IgD-negative memory B cell (primary cell): ENCODE measurements around the gene PARD6B. TPM values are rescaled to one million over a fixed set of nuclear protein-coding genes. Genes with fewer than 3 reads are reported as not detected.

Experiments used
- H3K27ac Mint-ChIP-seq, 3 donors: one replicate each; pipeline ENCODE4 v1.8.0; 2020 to 2022; ENCODE audit warnings: mild to moderate bottlenecking in 3 of 3, mixed read lengths in 3 of 3, moderate library complexity in 1 of 3
- H3K27me3 Mint-ChIP-seq: one replicate; pipeline ENCODE4 v1.8.0; 2021; ENCODE audit warnings: mixed read lengths
- H3K36me3 Mint-ChIP-seq: one replicate; pipeline ENCODE4 v1.8.0; 2020; ENCODE audit warnings: mild to moderate bottlenecking, mixed read lengths
- H3K4me1 Mint-ChIP-seq, 3 donors: one replicate each; pipeline ENCODE4 v1.8.0; 2020 to 2022; ENCODE audit warnings: mixed read lengths in 3 of 3, mild to moderate bottlenecking in 1 of 3
- H3K4me3 Mint-ChIP-seq, 4 donors: one replicate each; pipeline ENCODE4 v1.8.0; 2020 to 2022; ENCODE audit warnings: mild to moderate bottlenecking in 4 of 4, mixed read lengths in 4 of 4, moderate library complexity in 3 of 4
- H3K9me3 Mint-ChIP-seq, 3 donors: one replicate each; pipeline ENCODE4 v1.8.0; 2020 to 2021; ENCODE audit warnings: mixed read lengths in 3 of 3, mild to moderate bottlenecking in 1 of 3
- polyA plus RNA-seq: library from polyadenylated mRNA; unstranded; fragments of 300-500 nt; fragmentation: Illumina TruSeq; gene quantifications from one replicate; pipeline ENCODE4 v1.2.3, GENCODE V29; 2021

PARD6B gene
- polyA plus RNA-seq, 1 donor from 2014 or later, result 0.70 TPM

DNA sequence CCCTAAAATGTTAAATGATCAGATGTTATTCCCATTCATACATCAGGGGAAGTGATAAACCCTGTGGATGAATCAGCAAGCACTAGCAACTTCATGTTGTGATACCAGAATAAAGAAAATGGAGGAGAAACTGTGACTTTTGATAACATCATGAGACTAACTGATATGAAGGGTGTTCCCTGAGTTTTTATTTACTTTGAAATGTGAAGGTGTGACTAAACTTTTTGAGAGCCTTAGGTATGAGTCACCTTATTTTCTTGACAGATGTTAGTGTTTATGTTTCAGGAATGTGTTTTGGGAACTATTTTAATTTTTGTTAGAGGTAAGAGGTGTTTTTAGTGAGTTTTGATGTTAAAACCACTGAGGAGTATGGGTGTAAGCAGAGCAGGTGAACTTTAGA, 4.4 kb downstream of the PARD6B start:
- peaks cover 6% of the 10 kb centered on the region for H3K36me3 Mint-ChIP-seq
- H3K4me3 Mint-ChIP-seq, result no peak overlapping the region
- peaks cover 11 to 14% (median 11%) of the 10 kb centered on the region in 3 donors for H3K4me1 Mint-ChIP-seq
- no peak overlapping the region for H3K27ac Mint-ChIP-seq
- no peaks in the 10 kb centered on the region for H3K9me3 Mint-ChIP-seq
- H3K27me3 Mint-ChIP-seq, result no peaks in the 10 kb centered on the region

GRCh38 chr20:50737352-50737751, 6.0 kb downstream of the PARD6B start:
- H3K27me3 Mint-ChIP-seq, result no peaks in the 10 kb centered on the region
- H3K4me3 Mint-ChIP-seq, result no peak overlapping the region
- H3K4me1 Mint-ChIP-seq, result peaks cover 8 to 14% (median 11%) of the 10 kb centered on the region in 3 donors
- H3K36me3 Mint-ChIP-seq, result peaks cover 8% of the 10 kb centered on the region
- no peak overlapping the region for H3K27ac Mint-ChIP-seq
- no peaks in the 10 kb centered on the region for H3K9me3 Mint-ChIP-seq

DNA sequence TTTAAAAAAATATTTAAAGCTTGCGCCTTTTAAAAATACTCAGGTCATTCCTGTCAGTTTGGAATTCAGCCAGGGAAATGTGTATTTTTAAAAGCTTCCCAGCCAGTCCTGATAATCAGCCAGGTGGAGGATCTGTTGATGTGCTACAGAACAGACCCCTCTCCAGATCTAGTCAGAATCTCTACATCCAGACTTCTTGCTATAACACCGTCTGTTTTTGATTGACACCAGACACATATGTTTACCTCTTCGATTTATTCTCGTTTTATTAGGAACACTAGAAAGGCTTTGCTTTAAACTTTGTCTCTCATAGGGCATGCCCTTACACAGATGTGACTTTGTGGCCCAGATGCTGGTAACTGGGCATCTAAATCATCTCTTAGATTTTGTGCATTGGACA, 11.7 kb downstream of the PARD6B start:
- Mint-ChIP-seq H3K27ac (peak overlapping the region in 1 of 3 donors; percentile 35), H3K4me3 (no peak overlapping the region), H3K4me1 (peaks cover 4 to 10% (median 9%) of the 10 kb centered on the region in 3 donors), H3K27me3 (no peaks in the 10 kb centered on the region), H3K9me3 (no peaks in the 10 kb centered on the region), H3K36me3 (peaks cover 5% of the 10 kb centered on the region)

DNA sequence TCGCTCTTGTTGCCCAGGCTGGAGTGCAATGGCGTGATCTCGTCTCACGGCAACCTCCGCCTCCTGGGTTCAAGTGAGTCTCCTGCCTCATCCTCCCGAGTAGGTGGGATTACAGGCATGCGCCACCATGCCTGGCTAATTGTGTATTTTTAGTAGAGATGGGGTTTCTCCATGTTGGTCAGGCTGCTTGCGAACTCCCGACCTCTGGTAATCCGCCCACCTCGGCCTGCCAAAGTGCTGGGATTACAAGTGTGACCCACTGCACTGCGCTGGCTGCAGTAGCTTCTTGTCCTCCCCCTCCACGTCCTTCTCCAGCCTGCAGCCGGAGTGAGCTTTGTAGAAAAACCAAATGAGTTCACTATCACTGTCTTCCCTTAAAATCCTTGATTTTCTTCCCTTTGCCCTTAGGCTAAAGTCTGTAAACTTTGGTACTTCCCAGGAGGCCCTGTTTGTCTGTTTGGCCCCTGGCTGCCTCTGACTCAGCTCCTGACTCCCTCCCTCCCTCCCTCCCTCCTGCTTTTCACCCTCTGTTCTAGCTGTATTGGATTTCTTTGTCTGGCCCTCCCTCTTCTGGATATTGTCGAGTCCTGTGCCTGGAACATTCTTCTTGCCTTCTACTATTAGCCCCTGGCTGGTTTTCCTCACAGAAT, 12.9 kb downstream of the PARD6B start:
- Mint-ChIP-seq H3K27me3 (no peaks in the 10 kb centered on the region), H3K4me3 (no peak overlapping the region), H3K36me3 (peaks cover 2% of the 10 kb centered on the region), H3K9me3 (no peaks in the 10 kb centered on the region), H3K4me1 (peaks cover 4 to 12% (median 9%) of the 10 kb centered on the region in 3 donors), H3K27ac (no peak overlapping the region)

DNA sequence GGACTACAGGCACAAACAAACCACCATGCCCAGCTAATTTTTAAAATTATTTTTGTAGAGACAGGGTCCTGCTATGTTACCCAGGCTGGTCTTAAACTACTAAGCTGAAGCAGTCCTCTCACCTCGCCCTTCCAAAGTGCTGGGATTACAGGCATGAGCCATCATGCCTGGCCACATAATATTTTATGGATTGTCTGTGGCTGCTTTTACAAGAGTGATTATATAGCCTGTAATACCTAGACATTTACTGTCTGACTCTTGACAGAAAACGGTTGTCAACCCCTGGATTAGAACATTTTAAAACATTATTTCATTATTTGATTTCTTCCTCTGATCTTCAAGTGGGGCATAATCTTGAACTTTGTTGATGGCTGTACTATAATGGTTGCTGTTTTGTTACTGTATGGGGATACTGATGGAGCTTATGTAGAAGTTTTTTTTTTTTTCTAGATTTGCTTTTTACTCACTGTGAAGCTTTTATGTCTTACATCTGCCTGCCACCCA, 14.3 kb downstream of the PARD6B start:
- peak overlapping the region in 1 of 3 donors; percentile 73 for H3K27ac Mint-ChIP-seq
- H3K27me3 Mint-ChIP-seq, result no peaks in the 10 kb centered on the region
- H3K4me1 Mint-ChIP-seq, result peaks cover 2 to 14% (median 8%) of the 10 kb centered on the region in 3 donors
- no peaks in the 10 kb centered on the region for H3K9me3 Mint-ChIP-seq
- peaks cover 2% of the 10 kb centered on the region for H3K36me3 Mint-ChIP-seq
- no peak overlapping the region for H3K4me3 Mint-ChIP-seq

DNA sequence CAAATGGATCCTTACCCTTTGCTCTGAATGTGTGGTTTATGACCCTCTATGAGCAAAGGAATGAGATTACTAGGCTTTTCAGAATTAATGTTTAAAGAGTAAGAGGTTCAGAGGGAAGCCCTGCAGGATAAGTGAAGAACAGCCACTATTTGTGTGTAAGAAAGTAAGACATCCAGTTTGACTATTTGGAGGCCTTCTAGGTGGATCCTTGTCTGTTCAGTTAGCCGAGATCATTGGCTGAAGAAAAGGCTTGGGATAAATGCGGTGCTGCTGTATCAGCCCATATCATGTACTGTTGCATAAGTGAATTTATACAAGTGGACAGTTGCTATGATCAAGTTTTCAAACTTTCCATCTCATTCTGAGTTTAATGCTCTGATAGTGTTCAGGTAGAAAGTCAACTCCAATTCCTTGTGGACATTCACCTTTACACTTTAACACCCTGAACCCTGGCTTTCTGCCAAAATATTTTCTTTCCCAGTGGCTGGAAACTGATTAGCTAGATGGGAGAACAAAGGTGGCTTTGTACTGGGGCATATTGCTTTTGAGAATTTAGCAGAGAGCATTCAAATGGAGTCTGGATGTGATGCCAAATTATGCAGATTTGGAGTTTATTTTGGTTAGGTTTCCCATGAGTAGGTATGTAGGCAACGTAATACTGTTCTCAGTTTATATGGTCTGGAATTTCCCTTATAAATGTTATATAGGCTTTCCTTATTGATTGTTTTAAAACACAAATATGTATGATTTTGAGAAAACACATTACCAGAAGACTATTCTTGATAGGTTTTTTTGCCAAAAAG, 15.0 kb downstream of the PARD6B start:
- H3K9me3 Mint-ChIP-seq, result no peaks in the 10 kb centered on the region
- H3K27ac Mint-ChIP-seq, result peak overlapping the region in 2 of 3 donors; percentile 62 to 73
- peaks cover 2 to 14% (median 6%) of the 10 kb centered on the region in 3 donors for H3K4me1 Mint-ChIP-seq
- H3K4me3 Mint-ChIP-seq, result no peak overlapping the region
- H3K27me3 Mint-ChIP-seq, result no peaks in the 10 kb centered on the region
- no peaks in the 10 kb centered on the region for H3K36me3 Mint-ChIP-seq

DNA sequence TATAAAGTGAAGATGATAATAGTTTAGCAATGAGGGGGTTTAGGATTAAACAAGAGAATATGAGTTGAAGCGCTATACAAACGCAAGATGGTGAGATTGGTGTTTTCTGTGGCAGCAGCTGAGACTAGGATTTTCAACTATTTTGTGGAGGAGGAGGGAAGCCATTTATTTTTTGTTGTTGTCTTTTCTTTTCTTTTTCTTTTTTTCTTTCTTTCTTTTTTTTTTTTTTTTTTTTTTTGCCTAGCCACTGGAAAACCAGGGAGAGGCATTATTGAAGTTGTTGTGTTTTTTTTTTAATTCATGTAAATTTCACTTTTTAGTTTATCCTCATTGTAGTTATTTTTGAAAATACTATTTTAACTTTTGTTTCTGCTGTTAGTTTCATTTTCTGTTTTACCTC, 15.9 kb downstream of the PARD6B start:
- Mint-ChIP-seq H3K4me1 (peaks cover 2 to 14% (median 6%) of the 10 kb centered on the region in 3 donors), H3K9me3 (no peaks in the 10 kb centered on the region), H3K27ac (no peak overlapping the region), H3K36me3 (no peaks in the 10 kb centered on the region), H3K4me3 (peak overlapping the region in 1 of 4 donors; percentile 6), H3K27me3 (no peaks in the 10 kb centered on the region)

- H3K36me3 Mint-ChIP-seq, result no peaks in the 10 kb centered on the region
- H3K9me3 Mint-ChIP-seq, result no peaks in the 10 kb centered on the region
- H3K27me3 Mint-ChIP-seq, result no peaks in the 10 kb centered on the region
- H3K4me1 Mint-ChIP-seq, result peaks cover 2 to 14% (median 6%) of the 10 kb centered on the region in 3 donors
- no peak overlapping the region for H3K27ac Mint-ChIP-seq
- no peak overlapping the region for H3K4me3 Mint-ChIP-seq
Measured at GRCh38 chr20:50750145-50750671, 18.8 kb downstream of the PARD6B start.

DNA sequence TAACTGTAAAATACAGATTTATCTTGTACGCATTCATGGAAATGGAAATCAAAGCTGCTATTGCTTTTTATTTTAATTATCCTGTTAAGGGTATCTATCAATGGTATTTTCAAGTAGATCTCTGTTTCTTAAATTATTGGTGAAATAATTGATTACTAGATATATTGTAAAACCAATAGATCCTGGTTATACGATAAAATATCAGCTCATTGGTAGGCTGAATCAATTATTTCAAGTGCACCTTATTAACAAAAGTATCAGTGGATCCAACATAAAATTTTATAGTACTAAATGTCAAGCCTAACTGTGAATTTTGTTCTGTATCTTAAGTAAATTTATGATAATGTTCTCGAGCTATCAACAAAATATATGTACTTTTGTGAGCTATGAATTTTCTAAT, 21.8 kb downstream of the PARD6B start:
- Mint-ChIP-seq H3K36me3 (no peaks in the 10 kb centered on the region), H3K9me3 (no peaks in the 10 kb centered on the region), H3K4me1 (peaks cover 0 to 5% (median 0%) of the 10 kb centered on the region in 3 donors), H3K27me3 (no peaks in the 10 kb centered on the region), H3K27ac (no peak overlapping the region), H3K4me3 (no peak overlapping the region)

DNA sequence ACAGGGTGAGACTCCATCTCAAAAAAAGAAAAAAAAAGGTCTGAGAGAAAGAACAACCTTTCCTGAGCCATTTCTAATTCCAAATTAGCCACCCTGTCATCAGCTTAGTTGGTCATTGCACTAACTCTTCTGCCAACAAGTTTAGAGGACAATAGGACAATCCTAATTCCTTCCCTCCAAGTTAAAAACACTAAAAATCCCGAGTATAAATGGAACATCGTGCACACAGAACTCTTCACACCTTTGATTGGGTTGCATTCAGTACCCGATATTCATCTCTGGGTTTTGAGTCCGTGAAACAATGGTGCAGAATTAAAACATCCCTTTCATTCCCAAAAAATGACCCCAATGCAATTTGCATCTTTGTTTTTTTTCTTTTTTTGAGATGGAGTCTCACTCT, 23.0 kb downstream of the PARD6B start:
- Mint-ChIP-seq H3K36me3 (no peaks in the 10 kb centered on the region), H3K27me3 (no peaks in the 10 kb centered on the region), H3K27ac (no peak overlapping the region), H3K4me1 (peaks cover 0 to under 1% (median 0%) of the 10 kb centered on the region in 3 donors), H3K4me3 (no peak overlapping the region), H3K9me3 (no peaks in the 10 kb centered on the region)

GRCh38 chr20:50756447-50756846, 25.1 kb downstream of the PARD6B start:
- Mint-ChIP-seq H3K4me1 (no peaks in the 10 kb centered on the region), H3K9me3 (no peaks in the 10 kb centered on the region), H3K36me3 (no peaks in the 10 kb centered on the region), H3K27ac (no peak overlapping the region), H3K27me3 (no peaks in the 10 kb centered on the region), H3K4me3 (no peak overlapping the region)

DNA sequence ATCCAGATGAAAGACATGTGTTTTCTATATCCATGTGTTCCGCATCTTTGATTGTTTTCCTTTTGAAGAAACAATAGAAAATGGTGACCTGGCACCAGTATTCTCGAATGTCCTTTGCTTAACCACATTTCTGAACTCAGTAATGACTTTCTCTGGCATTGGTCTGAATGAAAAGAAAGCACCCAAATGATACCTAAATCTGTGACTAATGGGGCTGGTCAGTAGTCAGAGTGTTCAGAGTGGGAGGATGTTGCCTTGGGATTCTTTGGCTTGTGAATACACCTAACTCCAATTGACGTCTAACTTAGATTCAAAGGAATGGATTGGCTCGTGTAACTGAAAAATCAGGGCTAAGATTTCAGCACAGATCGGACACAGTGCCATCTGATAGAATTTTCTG, 27.1 kb downstream of the PARD6B start:
- no peaks in the 10 kb centered on the region for H3K27me3 Mint-ChIP-seq
- H3K9me3 Mint-ChIP-seq, result no peaks in the 10 kb centered on the region
- H3K27ac Mint-ChIP-seq, result no peak overlapping the region
- H3K4me3 Mint-ChIP-seq, result no peak overlapping the region
- H3K36me3 Mint-ChIP-seq, result no peaks in the 10 kb centered on the region
- no peaks in the 10 kb centered on the region for H3K4me1 Mint-ChIP-seq

- Mint-ChIP-seq H3K36me3 (no peaks in the 10 kb centered on the region), H3K4me1 (no peaks in the 10 kb centered on the region), H3K27ac (no peak overlapping the region), H3K4me3 (no peak overlapping the region), H3K27me3 (no peaks in the 10 kb centered on the region), H3K9me3 (no peaks in the 10 kb centered on the region)
Measured at GRCh38 chr20:50758992-50759391, 27.6 kb downstream of the PARD6B start.

DNA sequence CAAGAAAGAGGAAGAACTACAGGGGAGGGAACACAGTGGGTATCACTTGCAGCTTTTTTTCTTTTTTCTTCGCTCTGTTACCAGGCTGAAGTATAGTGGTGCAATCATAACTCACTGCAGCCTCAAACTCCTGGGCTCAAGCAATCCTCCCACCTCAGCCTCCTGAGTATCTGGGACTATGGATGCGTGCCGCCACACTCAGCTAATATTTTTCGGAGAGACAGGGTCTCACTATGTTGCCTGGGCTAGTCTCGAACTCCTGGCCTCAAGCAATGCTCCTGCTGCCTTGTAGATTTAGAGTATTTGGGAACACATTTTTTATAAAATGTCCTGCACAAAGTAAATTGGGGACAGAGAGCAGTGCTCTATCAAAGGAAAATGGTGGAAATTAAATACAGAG, 28.3 kb downstream of the PARD6B start:
- H3K27ac Mint-ChIP-seq, result no peak overlapping the region

GRCh38 chr20:50762045-50762422, 30.7 kb downstream of the PARD6B start:
- Mint-ChIP-seq H3K27me3 (peaks cover 4% of the 10 kb centered on the region), H3K4me3 (no peak overlapping the region), H3K4me1 (no peaks in the 10 kb centered on the region), H3K36me3 (no peaks in the 10 kb centered on the region), H3K27ac (peak overlapping the region in 1 of 3 donors; percentile 59), H3K9me3 (no peaks in the 10 kb centered on the region)

More for the DNA sequence above, 28.3 kb downstream of the PARD6B start:
- no peaks in the 10 kb centered on the region for H3K27me3 Mint-ChIP-seq
- H3K9me3 Mint-ChIP-seq, result no peaks in the 10 kb centered on the region
- H3K4me3 Mint-ChIP-seq, result no peak overlapping the region
- H3K36me3 Mint-ChIP-seq, result no peaks in the 10 kb centered on the region
- H3K4me1 Mint-ChIP-seq, result no peaks in the 10 kb centered on the region
